MCF 10A (cell line): ENCODE results near the gene CNIH4. TPM values are rescaled to one million over a fixed set of nuclear protein-coding genes. Genes with fewer than 3 reads are reported as not detected.
A peak's percentile ranks its signal among the peaks of the same experiment; 100 is the strongest.

Experiments
- BruUV-seq: library from RNA; stranded (reverse); fragments of 400-500 nt; replicated peaks from 2 replicates; lab custom pipeline; 2021; lab: Mats Ljungman, UMichigan
- CTCF ChIA-PET: fragments of 300-600 bp; sonication (Branson Sonifier 250); formaldehyde crosslinking; extraction: SDS; loops from one replicate; lab custom pipeline; 2021; ENCODE audit warnings: antibody characterized with exemption, inconsistent platforms; lab: Yijun Ruan, JAX
- POLR2A ChIA-PET: fragments of 300-600, 350-650 bp; sonication (Branson Sonifier 250); formaldehyde crosslinking; extraction: SDS; loops from one replicate; lab custom pipeline; 2020; ENCODE audit warnings: antibody characterized with exemption, inconsistent platforms; lab: Yijun Ruan, JAX
- DNase-seq: peaks from one replicate; pipeline ENCODE4 v3.0.0-alpha.2; 2018; ENCODE audit not compliant: unreplicated experiment
- H3K27ac Mint-ChIP-seq: one replicate; pipeline ENCODE4 v1.8.0; 2022; ENCODE audit warnings: mild to moderate bottlenecking, low read depth, mixed read lengths; ENCODE audit not compliant: unreplicated experiment
- H3K27me3 Mint-ChIP-seq: one replicate; pipeline ENCODE4 v1.8.0; 2022; ENCODE audit warnings: mixed read lengths; ENCODE audit not compliant: insufficient read depth, unreplicated experiment
- H3K36me3 Mint-ChIP-seq: one replicate; pipeline ENCODE4 v1.8.0; 2022; ENCODE audit warnings: mild to moderate bottlenecking, moderate library complexity, mixed read lengths; ENCODE audit not compliant: insufficient read depth, unreplicated experiment
- H3K4me1 Mint-ChIP-seq: one replicate; pipeline ENCODE4 v1.8.0; 2022; ENCODE audit warnings: mixed read lengths; ENCODE audit not compliant: insufficient read depth, unreplicated experiment
- H3K4me3 Mint-ChIP-seq: one replicate; pipeline ENCODE4 v1.8.0; 2022; ENCODE audit warnings: mild to moderate bottlenecking, moderate library complexity, mixed read lengths; ENCODE audit not compliant: unreplicated experiment
- H3K9me3 Mint-ChIP-seq: one replicate; pipeline ENCODE4 v1.8.0; 2022; ENCODE audit warnings: mixed read lengths; ENCODE audit not compliant: unreplicated experiment
- CTCF ChIP-seq: fragments of 200-600 bp; IDR thresholded peaks from one replicate; pipeline ENCODE4 v1.8.0; 2022; ENCODE audit warnings: antibody characterized with exemption, mild to moderate bottlenecking; ENCODE audit not compliant: unreplicated experiment
- intact Hi-C: fragments of 100-400 bp; cut with micrococcal nuclease; formaldehyde crosslinking; loops from 2 replicates; pipeline ENCODE4 v1.14.1; 2022
- total RNA-seq: library from RNA; stranded (reverse); gene quantifications from 2 replicates; pipeline ENCODE4 v1.2.3, GENCODE V29; 2022

Gene CNIH4
- total RNA-seq, 1 experiment from 2014 or later, result 190 TPM

GRCh38 chr1:224317383-224318045 lies 39.2 kb upstream of the CNIH4 start:
- no peaks in the 10 kb centered on the region for H3K9me3 Mint-ChIP-seq
- H3K27me3 Mint-ChIP-seq, result no peaks in the 10 kb centered on the region
- intact Hi-C loops, result no loop called here
- BruUV-seq, result TSS peak; percentile 9
- ChIA-PET POLR2A (interaction anchor here (0.6 to 3.8 kb wide), 5 partner anchors 10 to 472 kb away, joined by 3 to 18 read pairs (median 3); partner anchors contain the start of genes NVL and TP53BP2), CTCF (interaction anchor here (0.6 to 1.3 kb wide), 8 partner anchors 9 to 256 kb away, joined by 3 to 8 read pairs (median 4); no protein-coding TSS in a partner anchor)
- H3K4me1 Mint-ChIP-seq, result no peaks in the 10 kb centered on the region
- H3K27ac Mint-ChIP-seq, result no peak overlapping the region
- H3K36me3 Mint-ChIP-seq, result peaks cover 65% of the 10 kb centered on the region
- no peak for TF ChIP-seq CTCF
- DNase-seq, result no peak
- H3K4me3 Mint-ChIP-seq, result no peak overlapping the region

- POLR2A ChIA-PET, result interaction anchor here (0.7 to 1.5 kb wide), 3 partner anchors 8 to 476 kb away, joined by 4 to 11 read pairs (median 4); partner anchors contain the start of genes NVL and TP53BP2
- Mint-ChIP-seq H3K36me3 (peaks cover 37% of the 10 kb centered on the region), H3K4me3 (no peak overlapping the region), H3K27ac (no peak overlapping the region), H3K9me3 (no peaks in the 10 kb centered on the region), H3K4me1 (peaks cover 6% of the 10 kb centered on the region), H3K27me3 (no peaks in the 10 kb centered on the region)
- CTCF ChIA-PET, result interaction anchor here (0.6 to 0.7 kb wide), 4 partner anchors 8 to 341 kb away, joined by 3 to 4 read pairs (median 4); partner anchors contain the start of gene NVL
- no peak for DNase-seq
- BruUV-seq, result no TSS peak
- no peak for TF ChIP-seq CTCF
- intact Hi-C loops, result no loop called here
Observed at GRCh38 chr1:224321706-224322105, 35.0 kb upstream of the CNIH4 start.

- intact Hi-C loops, result no loop called here
- BruUV-seq, result no TSS peak
- TF ChIP-seq CTCF, result no peak
- no peaks in the 10 kb centered on the region for H3K27me3 Mint-ChIP-seq
- ChIA-PET POLR2A (interaction anchor here (2.2 to 3.0 kb wide), 2 partner anchors 16 to 210 kb away, joined by 7 to 11 read pairs; no protein-coding TSS in a partner anchor), CTCF (interaction anchor here (0.8 to 1.0 kb wide), 2 partner anchors 58 to 210 kb away, joined by 4 read pairs; no protein-coding TSS in a partner anchor)
- peaks cover 25% of the 10 kb centered on the region for H3K4me1 Mint-ChIP-seq
- peaks cover 16% of the 10 kb centered on the region for H3K36me3 Mint-ChIP-seq
- H3K4me3 Mint-ChIP-seq, result no peak overlapping the region
- DNase-seq, result no peak
- no peaks in the 10 kb centered on the region for H3K9me3 Mint-ChIP-seq
- no peak overlapping the region for H3K27ac Mint-ChIP-seq
Observed at GRCh38 chr1:224325959-224326358, 30.7 kb upstream of the CNIH4 start.

GRCh38 chr1:224328644-224329043 lies 28.0 kb upstream of the CNIH4 start:
- CTCF ChIA-PET, result interaction anchor here (1.0 to 1.6 kb wide), 4 partner anchors 13 to 212 kb away, joined by 3 to 5 read pairs (median 4); no protein-coding TSS in a partner anchor
- POLR2A ChIA-PET, result interaction anchor here (0.8 to 2.7 kb wide), 17 partner anchors 11 to 628 kb away, joined by 3 to 109 read pairs (median 10); partner anchors contain the start of genes CNIH4, DEGS1, FBXO28 and WDR26
- peak overlapping the region; percentile 99 for H3K27ac Mint-ChIP-seq
- intact Hi-C loops, result no loop called here
- no peak for DNase-seq
- peak overlapping the region; percentile 86 for H3K4me3 Mint-ChIP-seq
- TF ChIP-seq CTCF, result no peak
- no peaks in the 10 kb centered on the region for H3K9me3 Mint-ChIP-seq
- H3K36me3 Mint-ChIP-seq, result peaks cover 12% of the 10 kb centered on the region
- BruUV-seq, result no TSS peak
- H3K4me1 Mint-ChIP-seq, result peaks cover 31% of the 10 kb centered on the region
- H3K27me3 Mint-ChIP-seq, result no peaks in the 10 kb centered on the region
